PFSK-1 (cell line): ENCODE results near the gene GNPAT.

ENCODE experiments used
- FOXP2 ChIP-seq: optimal IDR thresholded peaks from 2 replicates; pipeline ENCODE3; 2011; ENCODE audit warnings: borderline replicate concordance, control low read depth, inconsistent platforms; ENCODE audit not compliant: insufficient read depth; ENCODE audit errors: extremely low read length, extremely low read depth
- POLR2AphosphoS5 ChIP-seq: IDR thresholded peaks from 2 replicates; pipeline ENCODE4 v1.6.1; 2012; ENCODE audit warnings: low read depth, mild to moderate bottlenecking, control low read depth, low read length, moderate library complexity
- SIN3A ChIP-seq: IDR thresholded peaks from 2 replicates; pipeline ENCODE4 v1.6.1; 2012; ENCODE audit warnings: mild to moderate bottlenecking, low read length, moderate library complexity, borderline replicate concordance; ENCODE audit not compliant: insufficient read depth
- TAF1 ChIP-seq: IDR thresholded peaks from 2 replicates; pipeline ENCODE4 v1.6.1; 2012; ENCODE audit warnings: low read length, control low read depth, borderline replicate concordance; ENCODE audit not compliant: insufficient read depth
- TF ChIP-seq, protein P1 (sequence below), 2 experiments: IDR thresholded peaks; 2 replicates each; pipeline versions ENCODE4 v1.6.1 to v1.8.0; 2011 to 2012; ENCODE audit warnings: low read depth in 2 of 2, low read length in 2 of 2, control low read depth in 1 of 2, inconsistent platforms in 1 of 2, mild to moderate bottlenecking in 1 of 2, moderate library complexity in 1 of 2; ENCODE audit not compliant: insufficient read depth in 1 of 2

Gene GNPAT

DNA sequence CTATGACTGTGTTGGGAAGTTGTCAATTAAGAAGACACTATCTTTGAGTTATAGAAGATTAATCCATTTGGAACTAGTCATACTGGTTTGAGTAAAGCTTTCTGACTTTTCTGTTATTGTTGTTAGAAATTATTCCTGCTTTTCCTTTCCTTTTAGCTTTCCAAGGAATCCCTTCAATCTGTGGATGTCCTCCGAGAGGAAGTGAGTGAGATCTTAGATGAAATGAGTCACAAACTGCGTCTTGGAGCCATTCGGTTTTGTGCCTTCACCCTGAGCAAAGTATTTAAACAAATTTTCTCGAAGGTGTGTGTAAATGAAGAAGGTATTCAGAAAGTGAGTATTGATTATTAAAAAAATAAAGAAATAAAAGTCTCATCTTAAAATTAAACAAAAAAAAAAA is 19.3 kb downstream of the GNPAT start:
- TF ChIP-seq SIN3A, result no peak
- TF ChIP-seq TAF1, result no peak
- no peak for TF ChIP-seq FOXP2
- TF ChIP-seq POLR2AphosphoS5, result no peak
- TF ChIP-seq, protein P1, sequence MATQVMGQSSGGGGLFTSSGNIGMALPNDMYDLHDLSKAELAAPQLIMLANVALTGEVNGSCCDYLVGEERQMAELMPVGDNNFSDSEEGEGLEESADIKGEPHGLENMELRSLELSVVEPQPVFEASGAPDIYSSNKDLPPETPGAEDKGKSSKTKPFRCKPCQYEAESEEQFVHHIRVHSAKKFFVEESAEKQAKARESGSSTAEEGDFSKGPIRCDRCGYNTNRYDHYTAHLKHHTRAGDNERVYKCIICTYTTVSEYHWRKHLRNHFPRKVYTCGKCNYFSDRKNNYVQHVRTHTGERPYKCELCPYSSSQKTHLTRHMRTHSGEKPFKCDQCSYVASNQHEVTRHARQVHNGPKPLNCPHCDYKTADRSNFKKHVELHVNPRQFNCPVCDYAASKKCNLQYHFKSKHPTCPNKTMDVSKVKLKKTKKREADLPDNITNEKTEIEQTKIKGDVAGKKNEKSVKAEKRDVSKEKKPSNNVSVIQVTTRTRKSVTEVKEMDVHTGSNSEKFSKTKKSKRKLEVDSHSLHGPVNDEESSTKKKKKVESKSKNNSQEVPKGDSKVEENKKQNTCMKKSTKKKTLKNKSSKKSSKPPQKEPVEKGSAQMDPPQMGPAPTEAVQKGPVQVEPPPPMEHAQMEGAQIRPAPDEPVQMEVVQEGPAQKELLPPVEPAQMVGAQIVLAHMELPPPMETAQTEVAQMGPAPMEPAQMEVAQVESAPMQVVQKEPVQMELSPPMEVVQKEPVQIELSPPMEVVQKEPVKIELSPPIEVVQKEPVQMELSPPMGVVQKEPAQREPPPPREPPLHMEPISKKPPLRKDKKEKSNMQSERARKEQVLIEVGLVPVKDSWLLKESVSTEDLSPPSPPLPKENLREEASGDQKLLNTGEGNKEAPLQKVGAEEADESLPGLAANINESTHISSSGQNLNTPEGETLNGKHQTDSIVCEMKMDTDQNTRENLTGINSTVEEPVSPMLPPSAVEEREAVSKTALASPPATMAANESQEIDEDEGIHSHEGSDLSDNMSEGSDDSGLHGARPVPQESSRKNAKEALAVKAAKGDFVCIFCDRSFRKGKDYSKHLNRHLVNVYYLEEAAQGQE (IDR thresholded peaks at IDR 0.05; ENCODE audit: insufficient read depth in 1 of 2, low read depth in 2 of 2, low read length in 2 of 2), result no peak

DNA sequence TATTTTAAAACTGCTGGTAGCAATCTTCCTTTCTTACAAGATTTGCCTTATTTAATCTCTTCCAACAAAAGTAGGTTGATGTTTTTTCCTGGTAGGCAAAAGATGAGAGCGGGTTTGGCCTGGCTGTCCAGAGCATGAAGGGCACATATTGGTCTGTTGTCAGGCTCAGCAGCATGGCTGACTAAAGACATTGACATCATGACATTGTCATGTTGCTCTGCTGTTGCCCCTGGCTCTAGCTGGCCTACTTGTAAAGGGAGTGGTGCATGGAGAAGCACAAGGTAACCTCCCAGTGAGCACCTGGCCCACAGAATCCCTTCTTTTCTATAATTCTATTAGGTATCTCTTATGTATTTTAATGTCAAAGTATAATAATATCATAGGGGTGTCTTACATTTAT is 23.6 kb downstream of the GNPAT start:
- no peak for TF ChIP-seq TAF1
- no peak for TF ChIP-seq FOXP2
- TF ChIP-seq, protein P1 (IDR thresholded peaks at IDR 0.05; ENCODE audit: insufficient read depth in 1 of 2, low read depth in 2 of 2, low read length in 2 of 2), result no peak
- no peak for TF ChIP-seq POLR2AphosphoS5
- TF ChIP-seq SIN3A, result no peak

DNA sequence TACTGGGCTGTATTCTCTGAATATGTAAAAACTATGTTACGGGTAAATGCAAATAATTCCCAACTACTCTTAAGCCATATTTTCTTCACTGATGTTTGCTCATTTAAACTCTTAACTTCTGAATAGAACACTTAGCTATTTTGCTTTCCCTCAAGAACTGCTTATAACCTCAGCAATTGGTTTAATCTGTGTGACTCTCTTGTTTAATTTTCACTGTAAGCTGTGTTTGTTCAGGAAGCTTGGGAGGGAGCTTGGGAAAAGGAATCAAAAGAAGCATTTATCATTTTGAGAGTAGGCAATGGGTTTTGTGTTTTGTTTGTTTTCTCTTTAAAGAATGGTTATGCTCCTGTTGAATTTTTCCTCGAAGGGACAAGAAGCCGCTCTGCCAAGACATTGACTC is 24.4 kb downstream of the GNPAT start:
- no peak for TF ChIP-seq SIN3A
- no peak for TF ChIP-seq POLR2AphosphoS5
- no peak for TF ChIP-seq TAF1
- TF ChIP-seq, protein P1 (IDR thresholded peaks at IDR 0.05; ENCODE audit: insufficient read depth in 1 of 2, low read depth in 2 of 2, low read length in 2 of 2), result no peak
- TF ChIP-seq FOXP2, result no peak

DNA sequence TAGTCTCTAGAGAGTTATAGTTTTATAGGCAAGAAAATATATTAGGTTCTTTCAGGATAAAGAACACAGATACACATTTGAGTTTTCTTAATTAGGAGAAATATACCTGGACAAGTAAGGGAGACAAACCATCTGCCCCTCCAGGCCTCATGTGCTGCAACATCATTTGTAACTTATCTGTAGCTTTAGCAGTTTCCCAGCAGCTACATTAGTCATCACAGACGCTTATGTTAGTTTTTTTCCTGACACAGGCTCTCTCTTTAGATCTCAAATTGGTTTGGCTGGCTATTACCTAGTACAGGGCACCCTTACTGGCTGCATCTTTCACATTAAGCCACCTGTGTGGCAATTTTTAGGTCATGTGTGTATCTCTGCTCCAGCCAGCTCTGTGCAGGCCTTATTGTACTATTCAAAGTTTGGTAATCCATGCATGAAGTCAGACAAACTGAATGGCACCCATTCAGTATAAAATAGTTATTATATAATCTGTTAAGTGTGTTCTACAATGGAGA is 25.9 kb downstream of the GNPAT start:
- TF ChIP-seq, protein P1 (IDR thresholded peaks at IDR 0.05; ENCODE audit: insufficient read depth in 1 of 2, low read depth in 2 of 2, low read length in 2 of 2), result no peak
- no peak for TF ChIP-seq FOXP2
- TF ChIP-seq TAF1, result no peak
- TF ChIP-seq SIN3A, result no peak
- TF ChIP-seq POLR2AphosphoS5, result no peak

DNA sequence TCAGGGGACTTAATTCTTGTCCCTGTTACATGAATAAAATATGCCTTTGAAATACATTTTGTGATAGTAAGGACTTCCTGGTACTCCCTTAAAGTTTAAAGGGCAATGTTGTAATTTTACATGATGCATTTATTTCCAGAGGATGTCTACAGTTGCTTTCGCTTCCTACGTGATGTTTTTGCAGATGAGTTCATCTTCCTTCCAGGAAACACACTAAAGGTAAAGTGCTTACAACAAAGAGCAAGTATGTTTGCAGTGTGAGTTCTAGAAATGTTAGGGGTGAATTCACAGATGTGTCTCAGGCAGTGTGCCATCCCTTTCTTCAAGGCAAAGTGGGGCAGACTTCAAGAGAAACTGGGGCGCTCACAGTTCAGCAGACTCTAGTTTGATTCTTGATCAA is 31.2 kb downstream of the GNPAT start:
- TF ChIP-seq FOXP2 (no peak), POLR2AphosphoS5 (no peak), TAF1 (no peak), SIN3A (no peak)
- TF ChIP-seq, protein P1 (IDR thresholded peaks at IDR 0.05; ENCODE audit: insufficient read depth in 1 of 2, low read depth in 2 of 2, low read length in 2 of 2), result no peak
